OCI-LY3 (cell line): Measurements from ENCODE around the gene ATN1.

Experiments
- EZH2phosphoT487 ChIP-seq: fragments of 200-600 bp; shearing (Covaris generic); IDR thresholded peaks from 2 replicates; pipeline ENCODE4 v1.6.1; 2018; ENCODE audit warnings: antibody characterized with exemption, mixed run types, low read depth
- TF ChIP-seq, protein P1 (sequence below): fragments of 200-600, 300-600 bp; sonication (generic); IDR thresholded peaks from 2 replicates; pipeline ENCODE4 v1.5.1; 2014; ENCODE audit warnings: antibody characterized with exemption, low read length, low read depth

DNA sequence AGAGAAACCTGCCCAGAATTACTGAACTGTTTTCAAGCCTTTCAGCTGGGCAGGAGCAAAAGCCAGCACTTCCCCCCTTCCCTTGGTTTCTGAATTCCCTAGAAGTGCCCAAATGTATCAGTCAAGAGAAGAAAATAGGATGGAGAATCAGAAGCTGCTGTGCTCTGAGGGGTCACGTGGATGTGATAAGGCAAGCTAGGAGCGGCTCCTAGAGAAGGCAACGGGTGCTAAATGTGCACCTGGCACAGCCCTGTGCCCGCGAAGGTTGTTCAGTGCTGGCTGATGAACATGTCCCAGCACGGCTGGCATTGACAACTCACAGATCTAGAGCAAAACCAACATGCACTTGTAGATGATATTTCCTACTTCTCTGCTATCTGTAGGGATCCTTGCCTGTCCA is 51.3 kb downstream of the ATN1 start:
- TF ChIP-seq, protein P1, sequence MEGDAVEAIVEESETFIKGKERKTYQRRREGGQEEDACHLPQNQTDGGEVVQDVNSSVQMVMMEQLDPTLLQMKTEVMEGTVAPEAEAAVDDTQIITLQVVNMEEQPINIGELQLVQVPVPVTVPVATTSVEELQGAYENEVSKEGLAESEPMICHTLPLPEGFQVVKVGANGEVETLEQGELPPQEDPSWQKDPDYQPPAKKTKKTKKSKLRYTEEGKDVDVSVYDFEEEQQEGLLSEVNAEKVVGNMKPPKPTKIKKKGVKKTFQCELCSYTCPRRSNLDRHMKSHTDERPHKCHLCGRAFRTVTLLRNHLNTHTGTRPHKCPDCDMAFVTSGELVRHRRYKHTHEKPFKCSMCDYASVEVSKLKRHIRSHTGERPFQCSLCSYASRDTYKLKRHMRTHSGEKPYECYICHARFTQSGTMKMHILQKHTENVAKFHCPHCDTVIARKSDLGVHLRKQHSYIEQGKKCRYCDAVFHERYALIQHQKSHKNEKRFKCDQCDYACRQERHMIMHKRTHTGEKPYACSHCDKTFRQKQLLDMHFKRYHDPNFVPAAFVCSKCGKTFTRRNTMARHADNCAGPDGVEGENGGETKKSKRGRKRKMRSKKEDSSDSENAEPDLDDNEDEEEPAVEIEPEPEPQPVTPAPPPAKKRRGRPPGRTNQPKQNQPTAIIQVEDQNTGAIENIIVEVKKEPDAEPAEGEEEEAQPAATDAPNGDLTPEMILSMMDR: no peak
- TF ChIP-seq EZH2phosphoT487: no peak
